ELR (cell line): Measurements from ENCODE around the gene RPS4Y1.
"Not testable (repeated sequence)": the region's sequence is repeated elsewhere in the genome, so short reads cannot be mapped to it uniquely, and the experiment has no call there.

Experiments used
- DNase-seq: peaks from one replicate; pipeline ENCODE4 v3.0.0-alpha.2; 2015; ENCODE audit warnings: low read depth

The RPS4Y1 gene

DNA sequence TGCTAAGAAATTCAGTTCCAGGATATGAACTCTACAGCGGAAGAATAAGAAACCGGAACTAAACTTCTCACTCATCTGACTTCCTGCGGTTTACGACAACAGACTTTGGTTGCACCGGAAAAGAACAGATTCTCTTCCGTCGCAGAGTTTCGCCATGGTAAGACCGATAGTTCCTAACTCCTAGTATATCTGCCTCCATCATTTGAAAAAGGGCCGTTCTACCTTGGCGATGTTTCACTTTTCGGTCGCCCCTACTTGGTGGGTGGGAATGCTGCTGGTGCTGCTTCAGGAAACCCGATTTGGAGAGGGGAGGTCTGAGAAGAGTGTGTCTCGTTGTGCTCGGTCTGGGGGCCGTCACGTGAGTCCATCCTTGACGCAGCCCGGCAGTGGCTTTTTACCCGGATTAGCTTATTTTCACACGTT lies at the start of gene RPS4Y1:
Gene RPS4Y1, plus strand, starts transcription at position 132 of the 423 bp plus-strand sequence. Its CDS starts 23 bp downstream, at position 155.
- DNase-seq, result peak; percentile 79

DNA sequence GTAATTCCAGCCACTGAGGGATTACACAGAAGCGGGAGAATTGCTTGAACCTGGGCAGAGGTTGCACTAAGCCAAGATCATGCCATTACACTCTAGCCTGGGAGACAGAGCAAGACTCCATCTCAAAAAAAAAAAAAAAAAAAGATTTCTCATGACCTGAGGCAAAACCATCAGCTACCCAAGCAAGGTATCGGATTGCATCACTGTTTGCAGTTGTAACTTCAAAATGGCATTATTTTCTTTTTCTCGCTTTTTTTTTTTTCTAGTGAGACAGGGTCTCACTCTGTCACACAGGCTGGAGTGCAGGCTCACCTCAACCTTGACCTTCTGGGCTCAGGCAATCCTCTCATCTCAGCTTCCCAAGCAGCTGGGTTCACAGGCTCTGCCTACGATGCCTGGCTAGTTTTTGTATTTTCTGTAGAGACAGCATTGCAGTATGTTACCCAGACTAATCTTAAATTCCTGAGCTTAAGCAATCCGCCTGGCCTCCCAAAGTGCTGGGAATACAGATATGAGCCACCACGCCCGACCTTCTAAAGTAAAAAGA lies 44.4 kb upstream of the RPS4Y1 start:
- no peak for DNase-seq

DNA sequence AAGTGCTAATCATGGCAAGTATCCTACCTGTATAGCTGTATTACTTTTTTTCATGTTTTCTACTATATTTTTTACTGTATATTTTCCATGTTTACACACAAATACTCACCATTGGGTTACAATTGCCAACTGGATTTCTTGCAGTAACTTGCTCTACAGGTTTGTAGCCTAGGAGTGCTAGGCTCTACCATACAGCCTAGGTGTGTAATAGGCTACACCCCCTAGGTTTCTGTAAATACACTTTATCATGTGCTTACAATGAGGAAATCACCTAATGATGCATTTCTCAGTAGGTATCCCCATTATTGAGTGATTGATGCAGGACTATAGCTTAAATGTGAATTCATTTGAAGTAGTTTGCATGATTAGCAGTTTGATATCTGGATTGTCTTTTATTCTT lies 43.4 kb upstream of the RPS4Y1 start:
- no peak for DNase-seq

DNA sequence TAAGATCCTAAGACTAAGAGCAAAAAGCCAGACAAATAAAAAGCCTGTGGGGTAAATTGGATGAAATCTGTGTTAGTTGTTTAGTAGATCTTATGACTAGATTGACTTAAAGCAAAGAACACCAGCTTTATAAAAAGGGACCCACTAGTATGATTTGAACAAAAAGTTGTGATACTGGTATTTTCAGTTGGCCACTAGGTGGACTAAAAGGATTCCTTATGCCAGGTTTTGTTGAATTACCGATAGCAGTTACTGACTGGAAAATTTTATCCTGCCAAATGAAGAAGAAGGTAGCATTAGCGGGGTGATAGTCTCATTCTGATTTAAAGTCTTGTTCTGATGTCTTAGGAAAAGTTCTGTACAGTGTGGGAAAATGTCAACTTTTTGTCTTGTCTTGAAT lies 41.2 kb upstream of the RPS4Y1 start:
- DNase-seq, result peak; percentile 44

DNA sequence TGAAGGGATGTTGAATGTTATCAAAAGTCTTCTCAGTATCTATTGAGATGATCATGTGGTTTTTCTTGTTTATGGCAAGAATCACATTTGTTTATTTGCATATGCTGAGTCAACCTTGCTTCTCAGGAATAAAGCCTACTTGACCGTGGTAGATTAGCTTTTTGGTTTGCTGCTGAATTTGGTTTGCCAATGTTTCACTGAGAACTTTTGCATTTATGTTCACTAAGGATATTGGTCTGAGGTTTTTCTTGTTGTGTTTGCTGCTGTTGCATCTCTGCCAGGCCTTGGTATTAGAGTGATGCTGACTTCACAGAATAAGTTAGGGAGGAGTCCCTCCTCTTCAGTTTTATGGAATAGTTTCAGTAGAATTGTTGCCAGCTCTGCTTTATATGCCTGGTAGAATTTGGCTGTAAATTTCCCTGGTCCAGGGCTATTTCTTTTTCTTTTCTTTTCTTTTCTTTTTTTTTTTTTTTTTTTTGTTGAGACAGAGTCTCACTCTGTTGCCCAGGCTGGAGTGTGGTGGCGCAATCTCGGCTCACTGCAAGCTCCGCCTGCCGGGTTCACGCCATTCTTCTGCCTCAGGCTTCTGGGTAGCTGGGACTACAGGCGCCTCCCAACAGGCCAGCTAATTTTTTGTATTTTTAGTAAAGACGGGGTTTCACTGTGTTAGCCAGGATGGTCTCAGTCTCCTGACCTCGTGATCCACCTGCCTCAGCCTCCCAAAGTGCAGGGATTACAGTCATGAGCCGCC lies 24.1 kb upstream of the RPS4Y1 start:
- DNase-seq, result peak; percentile 35

DNA sequence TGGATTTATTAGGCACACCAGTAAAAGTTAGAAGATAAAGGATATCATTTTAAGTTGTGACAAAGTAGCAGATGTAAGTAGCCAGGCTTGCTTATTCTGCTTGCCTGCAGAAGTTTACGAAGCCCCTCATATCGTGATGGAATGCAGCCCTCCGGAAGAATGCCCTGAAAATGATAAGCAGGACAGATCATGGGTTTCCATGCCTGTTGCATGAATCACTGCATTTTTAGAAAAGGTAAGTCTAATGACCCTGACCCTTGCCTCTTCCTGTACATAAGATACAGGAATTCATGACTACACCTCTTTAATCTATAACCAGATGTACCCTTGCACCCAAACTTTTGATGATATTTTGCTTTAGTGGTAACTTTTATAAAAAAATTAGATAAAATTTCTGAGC lies 16.9 kb upstream of the RPS4Y1 start:
- no peak for DNase-seq

DNA sequence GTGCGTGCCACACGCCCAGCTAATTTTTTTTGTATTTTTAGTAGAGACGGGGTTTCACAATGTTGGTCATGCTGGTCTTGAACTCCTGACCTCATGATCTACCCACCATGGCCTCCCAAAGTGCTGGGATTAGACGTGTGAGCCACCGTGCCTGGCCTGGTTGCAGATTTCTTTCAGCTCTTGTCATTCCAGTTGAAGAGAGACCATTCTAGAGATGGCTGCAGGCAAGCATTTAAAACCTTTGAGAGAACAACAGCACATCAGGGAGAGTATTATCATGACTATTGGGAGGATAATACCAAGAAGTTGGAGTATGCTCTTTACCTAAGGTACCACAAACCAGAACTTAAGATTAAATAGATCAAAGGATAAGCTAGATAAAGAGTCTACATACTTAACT lies 12.9 kb upstream of the RPS4Y1 start:
- no peak for DNase-seq

DNA sequence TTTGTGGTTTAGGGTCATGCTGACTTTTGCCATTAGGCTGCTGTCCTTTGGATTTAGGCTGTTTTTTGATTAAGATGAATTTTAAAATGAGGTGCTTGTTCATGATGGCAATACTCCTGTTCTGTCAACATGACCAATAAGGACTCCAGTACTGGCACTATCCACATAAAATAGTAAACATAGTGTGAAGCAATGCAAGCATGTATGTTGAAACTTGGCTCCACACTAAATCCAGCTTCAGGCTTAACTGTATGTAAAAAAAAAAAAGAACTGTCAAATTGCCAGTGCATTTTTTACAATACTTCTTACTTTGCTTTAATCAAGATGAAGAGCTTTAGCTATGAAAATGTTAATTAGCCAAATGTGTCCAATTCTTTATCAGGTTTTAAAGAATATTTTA lies 6.2 kb upstream of the RPS4Y1 start:
- no peak for DNase-seq

DNA sequence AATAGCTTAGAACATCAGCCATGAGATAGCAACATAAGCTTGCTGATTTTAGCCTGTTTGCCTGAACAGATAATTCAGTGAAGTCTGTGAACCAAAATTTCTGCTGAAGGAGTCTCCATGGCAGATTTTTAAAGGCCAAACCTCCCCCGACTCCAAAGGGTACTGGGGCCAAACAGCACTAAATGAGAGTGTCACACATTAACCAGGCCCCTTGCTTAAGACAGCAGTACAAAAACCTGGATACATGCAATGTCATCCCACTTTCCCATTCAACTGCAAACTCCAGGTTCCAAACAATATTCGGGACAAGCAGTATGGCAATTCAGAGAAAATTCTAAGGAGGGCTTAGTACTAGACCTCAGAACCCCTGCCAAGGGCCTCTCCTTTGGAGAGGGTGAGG lies 4.3 kb upstream of the RPS4Y1 start:
- DNase-seq, result no peak

DNA sequence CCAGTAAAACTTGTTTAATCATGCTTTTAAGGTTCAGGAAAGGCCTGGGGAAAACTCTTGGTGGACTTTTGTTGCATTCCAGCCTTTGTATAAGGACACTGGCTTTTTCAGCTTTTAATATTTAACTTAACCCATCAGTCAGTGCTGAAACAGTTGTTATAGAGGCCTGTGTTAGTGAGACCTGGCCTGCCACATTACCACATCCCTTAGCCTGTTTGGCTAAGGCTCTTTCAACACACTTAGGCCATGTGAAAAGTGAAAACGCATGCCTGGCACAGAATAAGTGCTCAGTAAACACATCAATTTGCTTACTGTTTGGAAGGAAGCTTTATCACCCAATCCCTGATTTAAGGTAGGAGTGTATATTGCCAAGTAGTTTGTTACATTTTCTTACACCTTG lies 3.5 kb upstream of the RPS4Y1 start:
- no peak for DNase-seq

DNA sequence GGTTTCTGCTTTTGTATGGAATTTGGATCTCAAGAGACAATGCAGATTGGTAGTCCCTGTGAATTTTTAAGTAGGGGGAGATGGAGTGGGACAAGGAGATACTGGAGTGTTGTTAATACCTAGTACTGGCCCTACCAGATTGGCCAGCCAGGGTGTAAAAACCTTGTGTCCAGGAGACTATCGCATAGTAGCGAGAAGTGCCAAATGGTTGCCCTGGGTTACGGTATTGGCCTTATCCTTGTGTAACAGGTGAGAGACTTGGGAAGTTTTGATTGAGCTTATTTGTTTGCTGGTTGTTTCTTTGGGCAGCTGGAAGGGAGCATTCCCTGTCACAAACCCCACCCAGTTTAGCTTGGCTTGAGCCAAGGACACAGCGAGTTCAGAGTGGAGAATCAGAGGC lies 5.4 kb downstream of the RPS4Y1 start:
- DNase-seq, result no peak

DNA sequence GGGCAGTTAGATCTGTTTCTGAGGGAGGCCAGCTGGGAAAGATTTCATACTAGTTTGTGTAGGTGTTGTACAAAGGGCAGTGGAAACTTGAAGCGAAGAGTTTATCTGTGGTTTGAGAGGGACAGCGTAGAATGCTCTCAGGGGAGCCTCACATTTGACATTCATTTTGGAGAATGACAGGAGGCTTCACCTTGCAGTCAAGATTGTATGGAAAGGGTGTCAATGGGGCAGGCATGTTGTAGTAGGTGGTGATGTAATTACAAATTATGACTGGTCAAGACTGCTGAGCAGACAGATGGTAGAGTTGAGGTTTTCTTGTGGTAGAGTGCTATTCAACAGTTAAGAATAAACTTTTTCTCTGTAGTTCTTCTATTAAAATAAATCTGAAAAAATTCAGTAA lies 7.0 kb downstream of the RPS4Y1 start:
- no peak for DNase-seq

DNA sequence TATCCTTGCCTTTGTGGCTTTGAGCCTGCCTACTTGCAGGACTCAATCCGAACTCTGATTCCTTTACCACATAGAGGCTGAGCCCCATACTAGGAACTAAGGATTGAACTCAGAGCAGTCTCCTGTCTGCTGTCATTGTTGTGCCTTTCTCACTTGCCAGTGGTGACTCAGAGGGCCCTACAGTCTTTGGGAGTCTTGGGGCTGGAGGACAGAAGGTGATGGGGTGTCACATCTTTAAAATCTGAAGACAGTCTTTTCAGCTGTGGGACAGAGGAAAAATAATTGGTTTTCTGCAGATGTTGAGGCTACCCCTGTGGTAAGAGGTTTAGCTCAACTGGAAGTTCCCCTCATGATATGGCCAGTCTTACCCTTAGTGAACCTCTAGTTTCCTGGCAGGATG lies 8.0 kb downstream of the RPS4Y1 start:
- no peak for DNase-seq

DNA sequence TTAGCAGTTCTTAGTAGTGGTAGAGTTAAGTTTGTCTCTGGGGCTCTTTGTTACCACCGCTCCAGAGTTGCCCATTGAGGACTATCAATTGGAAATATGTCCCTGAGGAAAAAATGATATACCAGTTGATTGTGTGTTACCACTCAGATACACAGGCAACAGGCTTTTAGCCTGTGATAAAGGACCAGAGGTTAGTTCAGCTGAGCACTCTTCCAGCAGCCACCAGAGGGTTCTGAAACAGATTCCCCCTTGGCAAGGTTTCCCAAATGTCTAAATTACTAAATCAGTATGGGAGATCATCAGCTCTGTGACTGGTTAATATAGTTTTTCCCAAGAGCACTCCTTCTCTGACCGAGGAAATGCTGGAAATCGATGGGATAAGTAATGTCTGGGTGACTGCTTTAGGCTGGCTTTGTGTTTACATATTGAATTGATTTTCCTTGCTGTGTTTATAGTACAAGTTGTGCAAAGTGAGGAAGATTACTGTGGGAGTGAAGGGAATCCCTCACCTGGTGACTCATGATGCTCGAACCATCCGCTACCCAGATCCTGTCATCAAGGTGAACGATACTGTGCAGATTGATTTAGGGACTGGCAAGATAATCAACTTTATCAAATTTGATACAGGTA lies 12.9 kb downstream of the RPS4Y1 start:
- no peak for DNase-seq

DNA sequence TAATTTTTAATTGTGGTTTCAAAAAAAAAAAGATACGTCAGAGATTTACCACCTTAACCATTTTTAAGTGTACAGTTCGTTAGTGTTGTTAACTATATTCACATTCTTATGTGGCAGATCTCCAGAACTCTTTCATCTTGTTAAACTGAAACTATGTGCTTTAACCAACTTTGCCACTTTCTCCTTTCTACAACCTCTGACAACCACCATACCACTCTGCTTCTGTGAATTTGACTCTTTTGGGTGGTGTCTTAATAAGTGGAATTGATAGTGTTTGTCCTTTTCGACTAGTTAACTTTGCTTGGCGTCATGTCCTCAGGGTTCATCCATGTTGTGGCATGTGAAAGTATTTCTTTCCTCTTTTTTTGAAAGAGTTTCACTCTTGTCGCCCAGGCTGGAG lies 15.7 kb downstream of the RPS4Y1 start:
- DNase-seq, result no peak

DNA sequence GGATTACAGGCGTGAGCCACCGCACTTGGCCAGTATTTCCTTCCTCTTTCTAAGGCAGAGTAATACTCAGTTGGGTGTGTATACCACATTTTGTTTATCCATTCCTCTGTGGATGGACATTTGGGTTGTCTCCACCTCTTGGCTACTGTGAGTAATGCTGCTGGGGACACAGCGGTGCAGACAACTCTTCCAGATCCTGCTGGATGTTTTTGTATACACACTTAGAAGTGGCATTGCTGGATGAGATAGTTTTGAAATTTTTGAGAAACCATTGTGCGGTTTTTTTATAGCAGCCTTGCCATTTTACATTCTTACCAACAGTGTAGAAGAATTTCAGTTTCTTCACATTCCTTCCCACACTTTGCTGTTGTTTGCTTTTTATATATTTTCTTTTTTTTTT lies 16.3 kb downstream of the RPS4Y1 start:
- peak; percentile 76 for DNase-seq

DNA sequence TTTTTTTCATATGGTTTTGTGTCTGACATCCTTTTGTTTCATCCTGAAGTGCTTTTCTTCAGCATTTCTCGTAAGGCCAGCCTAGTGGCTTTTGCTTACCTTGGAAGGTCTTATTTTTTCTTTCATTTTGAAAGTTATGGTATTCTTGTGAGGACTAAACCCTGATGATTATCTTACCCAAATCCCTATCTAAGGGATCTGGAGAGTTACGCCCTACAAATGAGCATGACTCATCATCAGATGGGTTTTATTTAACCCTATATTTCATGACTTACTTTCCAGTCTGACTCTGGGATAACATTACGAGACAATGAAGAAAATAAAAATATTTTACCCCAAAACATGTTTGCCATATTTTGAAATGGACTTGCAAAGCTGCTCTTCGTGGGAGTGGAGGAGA lies 18.4 kb downstream of the RPS4Y1 start:
- peak; percentile 73 for DNase-seq

DNA sequence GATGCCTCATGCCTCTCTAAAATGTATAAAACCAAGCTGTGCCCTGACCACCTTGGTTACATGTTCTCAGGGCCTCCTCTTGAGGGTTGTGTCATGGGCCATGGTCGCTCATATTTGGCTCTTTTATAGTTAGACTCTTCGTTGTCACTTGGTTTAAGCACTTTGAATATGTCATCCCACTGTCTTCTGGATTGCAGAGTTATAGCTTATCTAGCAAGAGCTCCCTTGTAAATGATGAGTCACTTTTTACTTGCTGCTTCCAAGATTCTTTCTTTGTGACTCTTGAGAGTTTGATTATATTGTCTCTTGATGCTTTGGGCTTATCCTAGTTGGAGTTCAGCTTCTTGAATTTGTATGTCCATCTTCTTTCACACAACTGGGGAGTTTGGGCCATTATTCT lies 19.1 kb downstream of the RPS4Y1 start:
- peak; percentile 83 for DNase-seq

DNA sequence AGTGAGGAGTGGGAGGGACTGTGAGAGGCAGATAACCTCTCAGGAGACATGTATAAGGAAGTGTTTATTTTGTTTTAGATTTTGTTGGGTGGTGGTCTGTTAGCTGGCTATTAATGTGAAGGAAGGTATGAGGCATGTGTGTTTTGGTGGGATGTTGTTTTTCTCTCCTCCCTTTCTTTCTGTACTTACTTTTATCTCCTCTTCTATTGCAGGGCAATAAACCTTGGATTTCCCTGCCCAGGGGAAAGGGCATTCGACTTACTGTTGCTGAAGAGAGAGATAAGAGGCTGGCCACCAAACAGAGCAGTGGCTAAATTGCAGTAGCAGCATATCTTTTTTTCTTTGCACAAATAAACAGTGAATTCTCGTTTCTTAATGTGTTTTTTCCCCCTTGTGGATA lies 25.2 kb downstream of the RPS4Y1 start:
- no peak for DNase-seq

DNA sequence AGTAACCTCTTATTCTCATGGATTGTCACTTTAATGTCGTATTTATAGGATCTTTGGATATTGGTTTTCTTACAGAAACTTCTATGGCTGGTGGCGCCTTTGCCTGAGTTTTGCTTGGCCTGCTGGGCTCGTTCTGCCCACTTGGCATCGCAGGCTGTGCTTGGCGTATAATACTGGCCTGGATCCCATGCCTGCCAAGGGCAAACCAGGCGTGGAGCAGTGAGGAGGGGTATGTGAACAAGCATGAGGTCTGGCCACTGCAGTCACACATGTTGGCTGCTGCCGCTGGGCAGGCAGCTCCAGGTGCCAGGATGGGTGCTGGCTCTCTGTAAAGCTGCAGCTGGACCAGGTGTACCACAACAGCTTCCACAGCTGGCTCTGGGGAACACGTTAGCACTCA lies 26.1 kb downstream of the RPS4Y1 start:
- no peak for DNase-seq

DNA sequence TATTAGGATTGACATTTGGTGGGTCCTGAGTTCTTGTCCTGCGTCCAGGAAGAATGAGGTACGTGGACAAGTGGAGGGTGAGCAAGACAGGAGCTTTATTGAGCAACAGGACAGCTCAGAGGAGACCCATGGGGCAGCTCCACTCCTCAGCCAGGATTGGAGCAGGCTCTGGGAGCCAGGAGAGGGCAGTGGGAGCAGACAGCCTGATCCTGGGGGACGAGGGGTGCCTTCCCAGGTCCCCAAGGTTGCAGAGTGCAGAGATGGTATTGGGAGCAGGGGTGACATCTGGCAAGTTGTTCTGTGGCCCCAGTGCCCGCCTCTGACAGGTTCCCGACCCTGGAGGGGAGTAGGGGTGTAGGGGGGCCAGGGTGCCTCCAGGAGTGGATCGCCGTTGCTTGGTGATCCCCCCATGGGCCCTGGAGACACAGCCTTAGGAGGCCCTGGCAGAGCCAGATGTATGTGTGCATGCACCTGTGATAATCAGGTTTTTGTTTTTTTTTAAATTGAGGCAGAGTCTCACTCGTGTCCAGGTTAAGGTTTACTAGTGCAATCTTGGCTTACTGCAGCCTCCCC lies 26.7 kb downstream of the RPS4Y1 start:
- DNase-seq, result no peak

DNA sequence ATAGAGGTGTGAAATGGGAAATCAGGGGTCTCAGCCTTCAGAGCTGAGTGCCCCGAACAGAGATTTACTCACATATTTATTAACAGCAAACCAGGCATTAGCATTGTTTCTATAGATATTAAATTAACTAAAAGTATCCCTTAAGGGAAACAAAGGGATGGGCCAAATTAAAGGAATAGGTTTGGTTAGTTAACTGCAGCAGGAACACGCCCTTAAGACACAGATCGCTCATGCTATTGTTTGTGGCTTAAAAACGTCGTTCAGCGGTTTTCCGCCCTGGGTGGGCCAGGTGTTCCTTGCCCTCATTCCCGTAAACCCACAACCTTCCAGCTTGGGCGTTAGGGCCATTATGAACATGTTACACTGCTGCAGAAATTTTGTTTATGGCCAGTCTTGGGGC lies 30.8 kb downstream of the RPS4Y1 start:
- not testable (repeated sequence) for DNase-seq

DNA sequence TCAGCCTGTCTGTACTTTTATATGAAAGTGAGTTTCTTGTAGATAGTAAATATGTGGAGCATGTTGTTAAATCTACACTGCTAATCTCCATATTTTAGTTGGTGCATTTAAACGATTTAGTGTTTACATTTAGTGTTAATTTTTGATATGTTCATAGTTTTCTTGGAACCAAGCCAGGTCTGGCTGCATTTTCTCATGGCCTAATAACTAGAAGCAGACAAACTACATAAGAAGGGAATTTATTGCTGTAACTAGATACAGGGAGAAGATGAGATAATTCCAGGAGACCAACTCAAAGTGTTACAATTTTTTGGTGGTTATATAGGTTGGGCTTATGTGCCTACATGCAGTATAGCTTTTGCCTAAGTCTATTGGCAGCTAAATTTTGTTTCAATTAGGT lies 32.8 kb downstream of the RPS4Y1 start:
- no peak for DNase-seq
